OCI-LY7 (cell line): ENCODE measurements around the gene TMEM80.

Experiments used
- CTCF ChIP-seq: fragments of 200-600 bp; sonication (generic); conservative IDR thresholded peaks from 2 replicates; pipeline ENCODE4 v1.5.1; 2014; ENCODE audit warnings: mild to moderate bottlenecking, antibody characterized with exemption, low read length, moderate library complexity, mixed read lengths
- EZH2phosphoT487 ChIP-seq: fragments of 200-600 bp; sonication (generic); IDR thresholded peaks from 2 replicates; pipeline ENCODE4 v1.6.1; 2018; ENCODE audit warnings: low read depth, borderline replicate concordance, mild to moderate bottlenecking, mixed run types, antibody characterized with exemption, low read length, moderate library complexity, mixed read lengths

GRCh38 chr11:701741-702461 is 6.3 kb downstream of the TMEM80 start:
- no peak for TF ChIP-seq CTCF
- TF ChIP-seq EZH2phosphoT487: no peak
